SIG-M5 treated with dmso at 0.1 percent for 504 hours (cell line): ENCODE data around the gene LRRC73.
"Not testable (repeated sequence)": the region's sequence is repeated elsewhere in the genome, so short reads cannot be mapped to it uniquely, and the experiment has no call there.

Experiments
- DNase-seq: peaks from one replicate; lab custom pipeline; 2025; ENCODE audit not compliant: unreplicated experiment; lab: John Stamatoyannopoulos, UW

Gene LRRC73

DNA sequence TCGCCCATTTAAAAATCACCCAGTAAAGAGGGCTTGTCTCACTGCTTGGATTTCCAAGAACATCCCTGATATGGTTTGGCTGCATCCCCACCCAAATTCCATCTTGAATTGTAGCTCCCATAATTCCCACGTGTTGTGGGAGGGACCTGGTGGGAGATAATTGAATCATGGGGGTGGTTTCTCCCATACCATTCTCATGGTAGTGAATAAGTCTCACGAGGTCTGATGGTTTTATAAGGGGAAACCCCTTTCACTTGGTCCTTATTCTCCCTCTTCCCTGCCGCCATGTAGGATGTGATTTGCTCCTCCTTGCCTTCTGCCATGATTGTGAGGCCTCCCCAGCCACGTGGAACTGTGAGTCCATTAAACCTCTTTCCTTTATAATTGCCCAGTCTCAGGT lies 42.9 kb downstream of the LRRC73 start:
- DNase-seq: not testable (repeated sequence)

GRCh38 chr6:43465948-43466347 lies 44.2 kb downstream of the LRRC73 start:
- DNase-seq: no peak

DNA sequence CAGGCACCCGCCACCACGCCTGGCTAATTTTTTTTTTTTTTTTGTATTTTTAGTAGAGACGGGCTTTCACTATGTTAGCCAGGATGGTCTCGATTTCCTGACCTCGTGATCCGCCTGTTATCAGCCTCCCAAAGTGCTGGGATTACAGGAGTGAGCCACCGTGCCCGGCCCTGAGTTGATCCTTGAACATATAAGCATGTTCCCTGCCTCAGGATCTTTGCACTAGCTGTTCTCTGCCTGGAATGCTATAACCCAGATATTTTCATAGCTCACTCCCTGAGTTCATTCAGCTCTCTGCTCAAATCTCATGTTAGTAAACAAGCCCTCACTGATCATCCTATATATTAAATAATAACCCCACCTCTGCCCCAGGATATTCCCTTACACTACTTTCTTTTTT lies 45.8 kb downstream of the LRRC73 start:
- no peak for DNase-seq

DNA sequence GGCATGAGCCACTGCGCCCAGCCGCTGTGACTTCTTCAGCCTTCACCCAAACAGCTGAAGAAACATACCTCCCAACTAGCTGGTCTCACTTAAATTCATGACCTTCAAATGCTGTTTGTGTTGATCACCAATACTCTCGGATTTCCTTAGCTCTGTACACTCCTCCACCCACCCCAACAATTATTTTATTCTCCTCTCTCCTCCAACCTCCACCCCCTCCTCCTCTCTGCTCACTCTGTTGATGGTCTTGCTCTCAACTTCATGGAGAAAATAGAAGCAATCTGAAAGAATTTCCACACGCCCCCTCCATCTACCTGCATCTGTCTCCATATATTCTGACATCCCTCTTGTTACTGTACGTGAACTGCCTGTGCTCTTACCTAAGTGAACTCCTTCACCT lies 48.2 kb downstream of the LRRC73 start:
- DNase-seq: no peak

- no peak for DNase-seq
Measured at GRCh38 chr6:43460032-43460431, 50.1 kb downstream of the LRRC73 start.

DNA sequence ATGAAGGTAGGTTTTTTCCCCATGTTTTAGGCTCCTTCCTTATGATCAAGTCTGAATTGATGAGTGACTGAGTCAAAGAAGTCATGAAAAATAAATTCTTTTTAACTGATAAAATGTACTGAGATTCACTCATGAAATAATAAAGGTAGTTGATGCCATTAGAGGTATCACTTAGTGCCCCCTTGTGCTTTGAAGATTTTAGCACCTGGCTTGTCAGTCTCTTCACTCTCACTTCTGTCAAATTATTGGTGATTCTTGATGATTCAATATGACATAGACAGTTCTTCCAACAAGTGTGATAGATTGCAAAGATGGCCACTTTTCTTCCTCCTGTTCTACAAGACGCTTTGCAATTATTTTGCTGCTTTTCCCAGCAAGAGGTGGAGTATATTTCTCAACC lies 50.6 kb downstream of the LRRC73 start:
- DNase-seq: no peak

DNA sequence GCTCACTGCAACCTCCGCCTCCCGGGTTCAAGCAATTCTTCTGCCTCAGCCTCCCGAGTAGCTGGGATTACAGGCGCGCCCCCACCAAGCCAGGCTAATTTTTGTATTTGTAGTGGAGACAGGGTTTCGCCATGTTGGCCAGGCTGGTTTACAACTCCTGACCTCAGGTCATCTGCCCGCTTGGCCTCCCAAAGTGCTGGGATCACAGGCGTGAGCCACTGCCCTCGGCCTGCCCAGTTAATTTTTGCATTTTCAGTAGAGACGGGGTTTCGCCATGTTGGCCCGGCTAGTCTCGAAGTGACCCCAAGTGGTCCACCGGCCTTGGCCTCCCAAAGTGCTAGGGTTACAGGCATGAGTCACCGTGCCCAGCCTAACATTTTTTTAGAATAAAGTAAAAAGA lies 52.0 kb downstream of the LRRC73 start:
- DNase-seq: not testable (repeated sequence)

- DNase-seq: no peak
Measured at GRCh38 chr6:43457643-43458042, 52.5 kb downstream of the LRRC73 start.
